GM12865 (cell line): ENCODE measurements around the gene STX5.

Source experiments
- DNase-seq: peaks from one replicate; pipeline ENCODE4 v3.0.0; 2010; ENCODE audit warnings: low read depth
- H3K4me3 ChIP-seq: 2 replicates; pipeline ENCODE4 v1.5.1; 2011; ENCODE audit warnings: mild to moderate bottlenecking, low read depth, low read length, control low read depth
- TF ChIP-seq, protein P1 (sequence below): IDR thresholded peaks from 2 replicates; pipeline ENCODE4 v1.5.1; 2011; ENCODE audit warnings: low read length, control low read depth, low read depth, inconsistent platforms; ENCODE audit not compliant: insufficient read depth; ENCODE audit errors: missing control alignments

The STX5 gene

GRCh38 chr11:62789576-62789975, 42.3 kb downstream of the STX5 start:
- H3K4me3 ChIP-seq: no peak overlapping the region
- TF ChIP-seq, protein P1, sequence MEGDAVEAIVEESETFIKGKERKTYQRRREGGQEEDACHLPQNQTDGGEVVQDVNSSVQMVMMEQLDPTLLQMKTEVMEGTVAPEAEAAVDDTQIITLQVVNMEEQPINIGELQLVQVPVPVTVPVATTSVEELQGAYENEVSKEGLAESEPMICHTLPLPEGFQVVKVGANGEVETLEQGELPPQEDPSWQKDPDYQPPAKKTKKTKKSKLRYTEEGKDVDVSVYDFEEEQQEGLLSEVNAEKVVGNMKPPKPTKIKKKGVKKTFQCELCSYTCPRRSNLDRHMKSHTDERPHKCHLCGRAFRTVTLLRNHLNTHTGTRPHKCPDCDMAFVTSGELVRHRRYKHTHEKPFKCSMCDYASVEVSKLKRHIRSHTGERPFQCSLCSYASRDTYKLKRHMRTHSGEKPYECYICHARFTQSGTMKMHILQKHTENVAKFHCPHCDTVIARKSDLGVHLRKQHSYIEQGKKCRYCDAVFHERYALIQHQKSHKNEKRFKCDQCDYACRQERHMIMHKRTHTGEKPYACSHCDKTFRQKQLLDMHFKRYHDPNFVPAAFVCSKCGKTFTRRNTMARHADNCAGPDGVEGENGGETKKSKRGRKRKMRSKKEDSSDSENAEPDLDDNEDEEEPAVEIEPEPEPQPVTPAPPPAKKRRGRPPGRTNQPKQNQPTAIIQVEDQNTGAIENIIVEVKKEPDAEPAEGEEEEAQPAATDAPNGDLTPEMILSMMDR: no peak
- no peak for DNase-seq

GRCh38 chr11:62788991-62789390, 42.9 kb downstream of the STX5 start:
- no peak for DNase-seq
- no peak overlapping the region for H3K4me3 ChIP-seq
- TF ChIP-seq, protein P1: no peak

GRCh38 chr11:62787005-62787759, 44.7 kb downstream of the STX5 start, which contains the start of gene TMEM179B:
TMEM179B (plus strand) TSS chr11:62787402; CDS start chr11:62787432, 30 bp downstream.
- H3K4me3 ChIP-seq: peak within 1 kb of the TSS; percentile 97
- DNase-seq: peak; percentile 98
- TF ChIP-seq, protein P1: peak; percentile 78

DNA sequence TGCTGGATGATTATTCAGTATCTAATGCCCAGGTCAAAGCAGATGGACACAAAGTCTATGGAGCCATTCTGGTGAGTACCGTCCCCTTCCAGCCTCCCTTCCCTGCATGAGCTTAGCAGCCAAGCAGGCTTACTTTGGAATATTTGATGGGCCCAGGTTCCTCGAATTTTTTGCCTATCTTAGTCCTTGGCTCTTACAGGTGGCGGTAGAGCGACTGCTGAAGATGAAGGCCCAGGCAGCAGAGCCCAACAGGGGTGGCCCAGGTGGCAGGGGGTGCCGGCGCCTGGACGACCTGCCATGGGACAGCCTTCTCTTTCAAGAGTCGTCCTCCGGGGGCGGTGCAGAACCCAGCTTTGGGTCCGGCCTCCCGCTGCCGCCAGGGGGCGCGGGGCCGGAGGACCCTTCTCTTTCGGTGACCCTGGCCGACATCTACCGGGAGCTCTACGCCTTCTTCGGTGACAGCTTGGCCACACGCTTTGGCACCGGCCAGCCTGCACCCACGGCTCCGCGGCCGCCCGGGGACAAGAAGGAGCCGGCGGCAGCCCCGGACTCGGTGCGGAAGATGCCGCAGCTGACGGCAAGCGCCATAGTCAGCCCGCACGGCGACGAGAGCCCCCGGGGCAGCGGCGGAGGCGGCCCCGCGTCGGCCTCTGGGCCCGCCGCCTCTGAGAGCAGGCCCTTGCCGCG, 45.4 kb downstream of the STX5 start:
- DNase-seq: peak; percentile 92
- peak overlapping the region; percentile 97 for H3K4me3 ChIP-seq
- TF ChIP-seq, protein P1: peak; percentile 100

DNA sequence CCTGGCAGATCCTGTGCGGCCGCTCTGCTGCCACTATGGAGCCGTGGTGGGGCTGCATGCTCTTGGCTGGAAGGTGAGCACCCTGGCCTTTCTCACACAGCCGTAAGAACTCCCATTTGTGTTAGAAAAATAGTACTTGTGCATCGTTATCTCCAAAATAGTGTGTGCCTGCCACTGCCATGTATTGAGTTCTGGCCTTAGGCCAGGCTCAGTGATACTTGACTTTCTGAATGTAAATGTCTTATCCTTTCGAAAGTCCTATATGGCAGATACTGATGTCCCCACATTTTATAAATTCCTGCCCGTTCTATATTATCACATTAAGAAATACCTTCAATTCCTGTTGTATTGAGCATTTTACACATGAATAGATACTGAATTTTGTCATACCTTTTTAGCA, 49.1 kb downstream of the STX5 start:
- DNase-seq: no peak
- no peak overlapping the region for H3K4me3 ChIP-seq
- TF ChIP-seq, protein P1: no peak

DNA sequence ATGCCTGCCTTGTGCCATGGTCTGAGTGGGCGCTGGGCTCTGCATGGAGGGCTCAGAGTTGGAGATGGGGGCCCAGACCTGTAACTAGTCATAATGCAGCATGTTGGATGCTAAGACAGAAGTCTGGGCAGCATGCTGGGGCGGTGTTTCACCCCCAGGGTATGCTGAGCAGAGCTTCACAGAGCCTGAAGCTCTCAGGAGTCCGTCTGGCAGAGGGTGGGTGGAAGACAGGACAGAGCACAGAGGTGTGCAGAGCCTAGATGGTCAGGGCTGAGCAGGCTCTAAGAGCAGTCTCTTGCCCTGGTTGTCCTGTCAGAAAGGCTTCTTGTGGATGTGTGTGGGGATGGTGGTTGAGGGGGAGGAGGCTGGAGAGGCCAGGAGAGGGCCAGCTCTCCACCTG, 53.4 kb downstream of the STX5 start:
- DNase-seq: no peak
- no peak overlapping the region for H3K4me3 ChIP-seq
- TF ChIP-seq, protein P1: no peak
